ENCODE results near the gene EPHB2. TPM values are rescaled to one million over a fixed set of nuclear protein-coding genes. Genes with fewer than 3 reads are reported as not detected.

EPHB2 gene
- polyA plus RNA-seq, 2 of the 4 experiments (the other 2 are of a cell fraction) = 13.0 to 35.3 TPM

GRCh38 chr1:22925111-22925510 lies 214.5 kb downstream of the EPHB2 start:
- no peaks in the 10 kb centered on the region for H3K4me1 ChIP-seq
- 64% methylated on average over 9 of the region's 9 CpGs for WGBS (ENCODE audit: missing lambda C conversion rate)
- H3K4me3 ChIP-seq = no peak overlapping the region
- H3K27ac ChIP-seq = no peak overlapping the region
- no peak for DNase-seq (ENCODE audit: low read depth in 1 of 2, low spot score in 1 of 2)
- CTCF ChIA-PET = interaction anchor here (0.6 kb wide), 1 partner anchor 41 kb away, joined by 3 read pairs; no protein-coding TSS in a partner anchor
- no peak for ATAC-seq
- no peak overlapping the region for H3K4me2 ChIP-seq
- POLR2A ChIA-PET = no interaction called here
- FAIRE-seq = no peak
- TF ChIP-seq CHD4 (IDR thresholded peaks at IDR 0.05; ENCODE audit: borderline replicate concordance) (no peak), ZSCAN20 (CRISPR knock-in tag; IDR thresholded peaks at IDR 0.05) (no peak), ZFP36 (IDR thresholded peaks at IDR 0.05; ENCODE audit: borderline replicate concordance, partially characterized antibody) (no peak), SMC3 (IDR thresholded peaks at IDR 0.05) (no peak)
- H3K9me3 ChIP-seq = no peaks in the 10 kb centered on the region

GRCh38 chr1:22930240-22930912 lies 219.7 kb downstream of the EPHB2 start:
- Histone ChIP-seq H3K4me1 (no peaks in the 10 kb centered on the region), H3K4me2 (no peak overlapping the region), H3K4me3 (no peak overlapping the region), H3K9me3 (no peaks in the 10 kb centered on the region), H3K27ac (no peak overlapping the region)
- WGBS (ENCODE audit: missing lambda C conversion rate) = 11% methylated on average over 11 of the region's 11 CpGs
- ChIA-PET POLR2A (no interaction called here), CTCF (interaction anchor here (0.6 to 10.3 kb wide), 27 partner anchors 10 to 513 kb away, joined by 3 to 129 read pairs (median 4); partner anchors contain the start of gene C1QA)
- TF ChIP-seq CTCF (IDR thresholded peaks at IDR 0.05) = peak; percentile 64
- TF ChIP-seq CHD4 (IDR thresholded peaks at IDR 0.05; ENCODE audit: borderline replicate concordance) = no peak
- TF ChIP-seq FOSL2 (IDR thresholded peaks at IDR 0.05) = no peak
- no peak for TF ChIP-seq FOSL2 (CRISPR knock-in tag; IDR thresholded peaks at IDR 0.05)
- TF ChIP-seq POLR2A (IDR thresholded peaks at IDR 0.05; ENCODE audit: low read length) = no peak
- no peak for TF ChIP-seq NR3C1 (IDR thresholded peaks at IDR 0.05)
- no peak for TF ChIP-seq HMGXB4 (CRISPR knock-in tag; IDR thresholded peaks at IDR 0.05; ENCODE audit: borderline replicate concordance)
- no peak for TF ChIP-seq EP300 (IDR thresholded peaks at IDR 0.05)
- TF ChIP-seq EHF (CRISPR knock-in tag; IDR thresholded peaks at IDR 0.05) = no peak
- TF ChIP-seq MAFK (IDR thresholded peaks at IDR 0.05; ENCODE audit: partially characterized antibody) = no peak
- TF ChIP-seq RNF2 (IDR thresholded peaks at IDR 0.05; ENCODE audit: borderline replicate concordance, low read depth) = no peak
- peak; percentile 89 for TF ChIP-seq SMC3 (IDR thresholded peaks at IDR 0.05)
- TF ChIP-seq E2F6 (IDR thresholded peaks at IDR 0.05; ENCODE audit: borderline replicate concordance, low read depth) = no peak
- peak; percentile 88 to 90 for TF ChIP-seq RAD21 (conservative IDR thresholded peaks at IDR 0.05 in 1 of 2, IDR thresholded peaks at IDR 0.05 in 1 of 2)
- no peak for TF ChIP-seq FOSB (CRISPR knock-in tag; IDR thresholded peaks at IDR 0.05)
- no peak for TF ChIP-seq CBX2 (IDR thresholded peaks at IDR 0.05; ENCODE audit: borderline replicate concordance, low read depth)
- TF ChIP-seq HEYL (CRISPR knock-in tag; IDR thresholded peaks at IDR 0.05) = no peak
- peak; percentile 80 to 91; a peak in 5 of 6 replicates for ATAC-seq
- no peak for FAIRE-seq
- peak; percentile 34 to 82 for DNase-seq (ENCODE audit: low read depth in 1 of 2, low spot score in 1 of 2)
